Neural progenitor cell (in vitro differentiated cells): ENCODE results near the gene PLSCR2.

Experiments used
- CTCF ChIP-seq: fragments of 200-600 bp; sonication (generic); IDR thresholded peaks from 2 replicates; pipeline ENCODE4 v1.5.1; 2017; ENCODE audit warnings: antibody characterized with exemption, mild to moderate bottlenecking
- EZH2 ChIP-seq: fragments of 200-600 bp; sonication (generic); IDR thresholded peaks from 2 replicates; pipeline ENCODE4 v1.6.1; 2017; ENCODE audit warnings: antibody characterized with exemption, mild to moderate bottlenecking, moderate library complexity
- EZH2phosphoT487 ChIP-seq: fragments of 200-600 bp; sonication (generic); IDR thresholded peaks from 2 replicates; pipeline ENCODE4 v1.6.1; 2017; ENCODE audit warnings: antibody characterized with exemption

GRCh38 chr3:146476094-146476740, 6.9 kb upstream of the PLSCR2 start:
- no peak for TF ChIP-seq CTCF
- no peak for TF ChIP-seq EZH2
- no peak for TF ChIP-seq EZH2phosphoT487
